ENCODE data around the gene DUSP22. TPM values are rescaled to one million over a fixed set of nuclear protein-coding genes. Genes with fewer than 3 reads are reported as not detected.
A peak's percentile ranks its signal among the peaks of the same experiment; 100 is the strongest.
"Not testable (repeated sequence)": the region's sequence is repeated elsewhere in the genome, so short reads cannot be mapped to it uniquely, and the experiment has no call there.

The DUSP22 gene
- total RNA-seq, 4 donors from 2014 or later: 53.3 to 95.2 (median 71.3) TPM

- H3K27me3 ChIP-seq: peaks cover 39% of the 10 kb centered on the region
- H3K36me3 ChIP-seq: no peaks in the 10 kb centered on the region
- WGBS: 85% methylated on average over 13 of the region's 13 CpGs
- peak in 1 of 2 donors; percentile 54 for DNase-seq (ENCODE audit: low spot score in 2 of 2)
- no peak overlapping the region for H3K27ac ChIP-seq
- no peaks in the 10 kb centered on the region for H3K9me3 ChIP-seq
- TF ChIP-seq EP300 (IDR thresholded peaks at IDR 0.05) (no peak), POLR2A (IDR thresholded peaks at IDR 0.05) (no peak), CTCF (IDR thresholded peaks at IDR 0.05) (no peak), POLR2AphosphoS5 (IDR thresholded peaks at IDR 0.05) (no peak)
- no peaks in the 10 kb centered on the region for H3K4me1 ChIP-seq
- no peak overlapping the region for H3K4me3 ChIP-seq
Measured at GRCh38 chr6:369559-370431, 77.5 kb downstream of the DUSP22 start.

- Histone ChIP-seq H3K4me3 (no peak overlapping the region), H3K4me1 (no peaks in the 10 kb centered on the region), H3K27ac (no peak overlapping the region), H3K9me3 (no peaks in the 10 kb centered on the region), H3K27me3 (peaks cover 39% of the 10 kb centered on the region), H3K36me3 (no peaks in the 10 kb centered on the region)
- WGBS: 84% methylated on average over 6 of the region's 6 CpGs
- no peak for DNase-seq (ENCODE audit: low spot score in 2 of 2)
- TF ChIP-seq CTCF (IDR thresholded peaks at IDR 0.05): no peak
- TF ChIP-seq POLR2A (IDR thresholded peaks at IDR 0.05): no peak
Measured at GRCh38 chr6:370555-370954, 78.3 kb downstream of the DUSP22 start.

GRCh38 chr6:371851-372250 is 79.6 kb downstream of the DUSP22 start:
- not testable (repeated sequence) for H3K4me1 ChIP-seq, H3K9me3 ChIP-seq, H3K36me3 ChIP-seq, H3K27ac ChIP-seq, H3K4me3 ChIP-seq
- peak in 1 of 2 donors; percentile 59 for DNase-seq (ENCODE audit: low spot score in 2 of 2)
- 92% methylated on average over 2 of the region's 2 CpGs for WGBS
- peaks cover 39% of the 10 kb centered on the region for H3K27me3 ChIP-seq

- TF ChIP-seq EP300 (IDR thresholded peaks at IDR 0.05) (no peak), POLR2A (IDR thresholded peaks at IDR 0.05) (no peak), CTCF (IDR thresholded peaks at IDR 0.05) (no peak), POLR2AphosphoS5 (IDR thresholded peaks at IDR 0.05) (no peak)
- H3K27me3 ChIP-seq: peaks cover 43% of the 10 kb centered on the region
- no peak overlapping the region for H3K4me3 ChIP-seq
- H3K27ac ChIP-seq: no peak overlapping the region
- peak in 1 of 2 donors; percentile 68 for DNase-seq (ENCODE audit: low spot score in 2 of 2)
- no peaks in the 10 kb centered on the region for H3K36me3 ChIP-seq
- no peaks in the 10 kb centered on the region for H3K9me3 ChIP-seq
- H3K4me1 ChIP-seq: no peaks in the 10 kb centered on the region
- 73% methylated on average over 16 of the region's 16 CpGs for WGBS
Measured at GRCh38 chr6:372336-372911, 80.1 kb downstream of the DUSP22 start.

- Histone ChIP-seq H3K27ac (no peak overlapping the region), H3K9me3 (no peaks in the 10 kb centered on the region), H3K4me3 (no peak overlapping the region), H3K4me1 (no peaks in the 10 kb centered on the region), H3K36me3 (no peaks in the 10 kb centered on the region), H3K27me3 (peaks cover 41% of the 10 kb centered on the region)
- TF ChIP-seq CTCF (IDR thresholded peaks at IDR 0.05): no peak
- DNase-seq (ENCODE audit: low spot score in 2 of 2): peak; percentile 57 to 78
- WGBS: 77% methylated on average over 8 of the region's 8 CpGs
Measured at GRCh38 chr6:373031-373430, 80.7 kb downstream of the DUSP22 start.

All from suprapubic skin (tissue), 4 donors.